PC-9 (cell line): Measurements from ENCODE around the gene NAP1L4. TPM values are rescaled to one million over a fixed set of nuclear protein-coding genes. Genes with fewer than 3 reads are reported as not detected.

ENCODE experiments used
- BruUV-seq: library from RNA; stranded (reverse); fragments of 400-500 nt; replicated peaks from 2 replicates; lab custom pipeline; 2021; lab: Mats Ljungman, UMichigan
- CTCF ChIA-PET: fragments of 300-600 bp; sonication (Branson Sonifier 250); formaldehyde crosslinking; loops from one replicate; lab custom pipeline; 2022; ENCODE audit warnings: antibody characterized with exemption; lab: Charles Lee
- POLR2A ChIA-PET: fragments of 300-600 bp; sonication (Branson Sonifier 250); formaldehyde crosslinking; loops from one replicate; lab custom pipeline; 2022; ENCODE audit warnings: antibody characterized with exemption; ENCODE audit not compliant: unreplicated experiment; lab: Charles Lee
- DNase-seq, 2 experiments: peaks; one replicate each; pipeline versions ENCODE4 v3.0.0 to v3.0.0-alpha.2; 2015 to 2022; ENCODE audit warnings: mixed read lengths in 1 of 2
- H2AFZ ChIP-seq: fragments of 200-600 bp; sonication (generic); 2 replicates; pipeline ENCODE4 v1.8.1; 2017; ENCODE audit warnings: antibody characterized with exemption
- H3F3A ChIP-seq: fragments of 200-600 bp; sonication (generic); 2 replicates; pipeline ENCODE4 v1.8.1; 2017; ENCODE audit warnings: antibody characterized with exemption, mild to moderate bottlenecking, low read depth; ENCODE audit not compliant: insufficient read depth
- H3K27ac ChIP-seq: fragments of 200-600 bp; sonication (generic); 2 replicates; pipeline ENCODE4 v1.6.1; 2016; ENCODE audit warnings: mixed run types
- H3K27me3 ChIP-seq: fragments of 200-600 bp; sonication (generic); 2 replicates; pipeline ENCODE4 v1.6.1; 2016; ENCODE audit warnings: low read depth, mixed run types; ENCODE audit not compliant: insufficient read depth
- H3K36me3 ChIP-seq: fragments of 200-600 bp; sonication (generic); 2 replicates; pipeline ENCODE4 v1.6.1; 2016; ENCODE audit warnings: low read depth, mixed run types
- H3K4me1 ChIP-seq: fragments of 200-600 bp; sonication (generic); replicated peaks from 2 replicates; pipeline ENCODE4 v1.6.1; 2016; ENCODE audit warnings: mixed run types; ENCODE audit not compliant: insufficient read depth
- H3K4me2 ChIP-seq: fragments of 200-600 bp; sonication (generic); 2 replicates; pipeline ENCODE4 v1.6.1; 2017; ENCODE audit warnings: mixed run types
- H3K4me3 ChIP-seq: fragments of 200-600 bp; sonication (generic); 2 replicates; pipeline ENCODE4 v1.6.1; 2016; ENCODE audit warnings: mixed run types
- H3K79me2 ChIP-seq: fragments of 200-600 bp; sonication (generic); 2 replicates; pipeline ENCODE4 v1.6.1; 2017; ENCODE audit warnings: low read depth, mixed run types
- H3K9me2 ChIP-seq: fragments of 200-600 bp; sonication (generic); 2 replicates; pipeline ENCODE4 v1.8.1; 2017; ENCODE audit warnings: mild to moderate bottlenecking; ENCODE audit not compliant: insufficient read depth
- H3K9me3 ChIP-seq: fragments of 200-600 bp; sonication (generic); 2 replicates; pipeline ENCODE4 v1.8.1; 2016; ENCODE audit warnings: low read depth; ENCODE audit not compliant: insufficient read depth
- H4K20me1 ChIP-seq: fragments of 200-600 bp; sonication (generic); 2 replicates; pipeline ENCODE4 v1.8.1; 2017; ENCODE audit not compliant: insufficient read depth
- EZH2 ChIP-seq: fragments of 200-600 bp; sonication (generic); IDR thresholded peaks from 2 replicates; pipeline ENCODE4 v1.8.0; 2017; ENCODE audit warnings: antibody characterized with exemption, low read depth
- intact Hi-C: fragments of 100-400 bp; cut with micrococcal nuclease; formaldehyde crosslinking; loops from one replicate; pipeline ENCODE4 v1.10.0; 2022; ENCODE audit not compliant: unreplicated experiment
- total RNA-seq: library from RNA; stranded (reverse); gene quantifications from 2 replicates; pipeline ENCODE4 v1.2.3, GENCODE V29; 2021
- TF ChIP-seq, protein P1 (sequence below): fragments of 200-600 bp; sonication (generic); conservative IDR thresholded peaks from 2 replicates; pipeline ENCODE4 v1.6.1; 2017; ENCODE audit warnings: mixed run types, antibody characterized with exemption, mild to moderate bottlenecking, moderate library complexity

NAP1L4 gene
- total RNA-seq, 1 experiment from 2014 or later = 86.7 TPM

DNA sequence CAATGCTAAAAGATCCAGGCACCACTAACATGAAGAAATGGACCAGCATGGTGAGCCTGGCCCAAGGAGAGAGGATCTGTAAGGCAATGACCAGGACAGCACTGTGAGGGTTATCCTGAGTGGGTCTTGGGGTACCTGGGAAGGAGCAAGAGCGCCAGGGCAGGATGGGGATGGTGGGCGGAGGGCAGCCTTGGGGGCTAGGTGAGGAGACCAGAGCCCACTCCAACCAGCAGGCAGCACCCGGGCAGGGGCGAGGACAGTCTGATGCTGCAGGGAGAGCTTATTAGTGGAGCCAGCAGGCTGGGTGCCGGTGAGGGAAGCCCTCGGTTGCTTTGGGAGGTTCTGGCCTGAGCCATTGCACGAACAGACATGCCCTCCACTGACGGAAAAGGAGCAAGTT lies 10.7 kb upstream of the NAP1L4 start:
- Histone ChIP-seq H3K9me3 (no peaks in the 10 kb centered on the region), H2AFZ (no peak overlapping the region), H3K4me2 (no peak overlapping the region), H3K79me2 (no peaks in the 10 kb centered on the region), H3K4me1 (no peaks in the 10 kb centered on the region), H3F3A (no peaks in the 10 kb centered on the region), H3K4me3 (no peak overlapping the region), H3K36me3 (no peaks in the 10 kb centered on the region), H3K27me3 (no peaks in the 10 kb centered on the region), H3K27ac (no peak overlapping the region), H4K20me1 (peaks cover 6% of the 10 kb centered on the region; the same call in 1 of the 2 replicates), H3K9me2 (no peaks in the 10 kb centered on the region)
- POLR2A ChIA-PET = interaction anchor here (0.6 kb wide), 1 partner anchor 93 kb away, joined by 6 read pairs; no protein-coding TSS in a partner anchor
- CTCF ChIA-PET = no interaction called here
- DNase-seq = no peak
- no TSS peak for BruUV-seq
- TF ChIP-seq EZH2 = no peak
- TF ChIP-seq, protein P1, sequence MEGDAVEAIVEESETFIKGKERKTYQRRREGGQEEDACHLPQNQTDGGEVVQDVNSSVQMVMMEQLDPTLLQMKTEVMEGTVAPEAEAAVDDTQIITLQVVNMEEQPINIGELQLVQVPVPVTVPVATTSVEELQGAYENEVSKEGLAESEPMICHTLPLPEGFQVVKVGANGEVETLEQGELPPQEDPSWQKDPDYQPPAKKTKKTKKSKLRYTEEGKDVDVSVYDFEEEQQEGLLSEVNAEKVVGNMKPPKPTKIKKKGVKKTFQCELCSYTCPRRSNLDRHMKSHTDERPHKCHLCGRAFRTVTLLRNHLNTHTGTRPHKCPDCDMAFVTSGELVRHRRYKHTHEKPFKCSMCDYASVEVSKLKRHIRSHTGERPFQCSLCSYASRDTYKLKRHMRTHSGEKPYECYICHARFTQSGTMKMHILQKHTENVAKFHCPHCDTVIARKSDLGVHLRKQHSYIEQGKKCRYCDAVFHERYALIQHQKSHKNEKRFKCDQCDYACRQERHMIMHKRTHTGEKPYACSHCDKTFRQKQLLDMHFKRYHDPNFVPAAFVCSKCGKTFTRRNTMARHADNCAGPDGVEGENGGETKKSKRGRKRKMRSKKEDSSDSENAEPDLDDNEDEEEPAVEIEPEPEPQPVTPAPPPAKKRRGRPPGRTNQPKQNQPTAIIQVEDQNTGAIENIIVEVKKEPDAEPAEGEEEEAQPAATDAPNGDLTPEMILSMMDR = no peak
- intact Hi-C loops = no loop called here

DNA sequence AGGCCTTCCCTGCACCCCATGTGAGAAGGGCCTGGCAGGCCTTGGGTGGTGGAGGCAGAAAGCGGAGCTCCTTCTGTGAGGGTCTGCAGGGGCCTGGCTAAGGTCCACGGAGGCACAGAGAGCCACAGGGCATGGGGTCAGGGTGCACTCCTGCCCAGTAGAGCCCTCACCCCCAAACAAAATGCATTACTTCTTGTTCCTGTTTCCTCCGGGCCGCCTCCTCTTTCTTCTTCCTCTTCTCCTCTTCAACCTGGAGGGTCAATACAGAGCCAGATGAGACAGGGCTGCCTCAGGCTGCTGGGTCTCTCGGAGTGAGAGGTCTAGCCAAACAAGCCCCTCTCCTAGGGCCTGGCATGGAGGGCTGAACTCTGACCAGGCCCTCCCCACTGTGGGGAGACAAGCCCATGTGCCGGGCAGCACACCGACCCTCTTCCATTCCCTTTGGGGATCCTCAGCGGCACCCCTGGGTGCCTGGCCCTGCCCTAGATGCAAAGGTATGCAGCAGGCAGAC lies 10.3 kb upstream of the NAP1L4 start:
- H3K36me3 ChIP-seq = no peaks in the 10 kb centered on the region
- no peak for DNase-seq
- no peaks in the 10 kb centered on the region for H3K9me3 ChIP-seq
- H3F3A ChIP-seq = no peaks in the 10 kb centered on the region
- H3K4me3 ChIP-seq = no peak overlapping the region
- H3K27me3 ChIP-seq = no peaks in the 10 kb centered on the region
- intact Hi-C loops = no loop called here
- no peak overlapping the region for H2AFZ ChIP-seq
- H3K4me2 ChIP-seq = no peak overlapping the region
- ChIA-PET POLR2A (interaction anchor here (0.6 kb wide), 1 partner anchor 94 kb away, joined by 6 read pairs; no protein-coding TSS in a partner anchor), CTCF (no interaction called here)
- TF ChIP-seq, protein P1 = no peak
- no peak for TF ChIP-seq EZH2
- no peak overlapping the region for H3K27ac ChIP-seq
- no peaks in the 10 kb centered on the region for H3K79me2 ChIP-seq
- H3K4me1 ChIP-seq = no peaks in the 10 kb centered on the region
- H3K9me2 ChIP-seq = no peaks in the 10 kb centered on the region
- peaks cover 6% of the 10 kb centered on the region; the same call in 1 of the 2 replicates for H4K20me1 ChIP-seq
- BruUV-seq = no TSS peak

DNA sequence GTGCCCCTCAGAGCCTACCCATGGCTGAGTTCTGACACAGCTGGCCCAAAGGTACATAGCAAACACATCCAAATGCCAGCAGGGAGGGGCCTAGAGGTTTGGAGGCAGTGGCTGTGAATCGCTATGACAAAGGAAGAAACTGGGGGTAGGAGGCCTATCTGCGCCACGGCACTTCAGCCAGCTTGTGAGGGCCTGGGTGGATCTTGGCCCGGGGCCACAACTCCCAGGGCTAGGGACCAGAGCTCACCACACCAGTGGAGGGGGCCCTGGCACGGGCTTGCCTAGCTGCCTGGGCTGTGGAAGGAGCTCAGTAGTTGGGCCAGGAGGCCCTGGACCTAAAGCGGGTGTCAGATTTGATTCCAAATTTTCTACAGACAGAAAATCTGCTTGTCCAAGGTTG lies 9.4 kb upstream of the NAP1L4 start:
- intact Hi-C loops = no loop called here
- H3K4me2 ChIP-seq = no peak overlapping the region

More for the DNA sequence above, 9.4 kb upstream of the NAP1L4 start:
- no peaks in the 10 kb centered on the region for H3K4me1 ChIP-seq
- DNase-seq = no peak
- H3K79me2 ChIP-seq = no peaks in the 10 kb centered on the region
- no peak for TF ChIP-seq EZH2
- TF ChIP-seq, protein P1 = no peak
- H3K27me3 ChIP-seq = no peaks in the 10 kb centered on the region
- peaks cover 6% of the 10 kb centered on the region; the same call in 1 of the 2 replicates for H4K20me1 ChIP-seq
- no peak overlapping the region for H3K27ac ChIP-seq
- no peaks in the 10 kb centered on the region for H3K9me3 ChIP-seq
- H3K9me2 ChIP-seq = no peaks in the 10 kb centered on the region
- POLR2A ChIA-PET = no interaction called here
- no peak overlapping the region for H2AFZ ChIP-seq
- H3K36me3 ChIP-seq = no peaks in the 10 kb centered on the region
- CTCF ChIA-PET = no interaction called here
- no peak overlapping the region for H3K4me3 ChIP-seq
- BruUV-seq = no TSS peak
- no peaks in the 10 kb centered on the region for H3F3A ChIP-seq
